HG02885 (cell line): ENCODE measurements around the gene PRKCB.
"Not testable (repeated sequence)": the region's sequence is repeated elsewhere in the genome, so short reads cannot be mapped to it uniquely, and the experiment has no call there.

Source experiments
- ATAC-seq: cut with Tn5 transposase; IDR thresholded peaks from one replicate; pipeline ENCODE4 v1.9.1; 2021; ENCODE audit warnings: mild to moderate bottlenecking; ENCODE audit not compliant: unreplicated experiment, poor library complexity

Gene PRKCB

DNA sequence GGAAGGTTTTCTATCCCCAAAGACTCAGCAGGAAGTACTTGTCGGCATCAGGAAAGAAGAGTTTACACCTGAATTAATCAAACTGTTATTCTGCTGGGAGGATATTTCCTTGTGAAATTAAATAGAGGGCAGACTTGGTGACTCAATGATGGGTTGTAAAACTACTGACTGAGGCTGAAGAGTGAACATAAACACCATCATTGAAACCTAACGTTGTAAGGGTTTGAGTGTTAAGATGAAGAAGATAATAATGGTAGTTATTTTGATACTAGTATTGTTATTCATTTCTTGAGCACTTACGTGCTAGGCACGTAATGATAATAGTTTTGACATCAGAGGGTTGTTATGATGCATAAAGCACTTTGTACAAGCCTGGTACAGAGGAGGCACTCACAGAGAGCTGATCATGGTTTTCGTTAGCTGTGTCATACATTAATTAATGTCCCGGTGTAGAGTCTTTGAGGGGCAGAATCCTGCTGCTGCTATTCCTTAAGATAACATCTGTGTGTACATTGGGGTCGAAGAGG lies 356.2 kb downstream of the PRKCB start:
- no peak for ATAC-seq

- no peak for ATAC-seq
Observed at GRCh38 chr16:24195221-24195620, 359.4 kb downstream of the PRKCB start.

- no peak for ATAC-seq
Observed at GRCh38 chr16:24198807-24199533, 363.2 kb downstream of the PRKCB start.

- ATAC-seq, result no peak
Observed at GRCh38 chr16:24203675-24204074, 367.9 kb downstream of the PRKCB start.

DNA sequence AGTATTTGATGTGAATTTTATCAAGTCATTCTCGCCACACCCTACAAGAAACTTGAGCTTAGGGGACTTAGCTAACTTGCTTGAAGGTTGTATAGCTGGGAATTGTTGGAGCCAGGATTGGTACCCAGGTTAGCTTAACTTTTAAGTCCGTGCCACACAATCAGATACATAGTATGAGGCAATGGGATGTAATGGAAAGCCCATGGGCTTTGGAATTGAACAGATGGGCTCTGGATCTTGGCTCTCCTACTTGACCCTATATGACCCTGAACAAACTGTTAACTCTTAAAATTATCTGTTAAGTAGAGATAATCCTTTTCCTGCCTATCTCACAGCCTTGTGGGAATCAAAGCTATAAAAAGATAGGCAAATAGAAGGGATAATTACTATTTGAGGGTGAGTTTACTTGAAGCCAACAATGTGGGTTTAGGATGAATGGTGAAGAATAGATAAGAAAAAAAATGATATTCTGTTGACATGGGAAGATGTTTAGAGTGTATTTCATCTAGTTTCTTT lies 368.4 kb downstream of the PRKCB start:
- ATAC-seq, result no peak

GRCh38 chr16:24206926-24207325 lies 371.1 kb downstream of the PRKCB start:
- no peak for ATAC-seq

- no peak for ATAC-seq
Observed at GRCh38 chr16:24208710-24209109, 372.9 kb downstream of the PRKCB start.

GRCh38 chr16:24214992-24215391 lies 379.2 kb downstream of the PRKCB start:
- ATAC-seq, result no peak

DNA sequence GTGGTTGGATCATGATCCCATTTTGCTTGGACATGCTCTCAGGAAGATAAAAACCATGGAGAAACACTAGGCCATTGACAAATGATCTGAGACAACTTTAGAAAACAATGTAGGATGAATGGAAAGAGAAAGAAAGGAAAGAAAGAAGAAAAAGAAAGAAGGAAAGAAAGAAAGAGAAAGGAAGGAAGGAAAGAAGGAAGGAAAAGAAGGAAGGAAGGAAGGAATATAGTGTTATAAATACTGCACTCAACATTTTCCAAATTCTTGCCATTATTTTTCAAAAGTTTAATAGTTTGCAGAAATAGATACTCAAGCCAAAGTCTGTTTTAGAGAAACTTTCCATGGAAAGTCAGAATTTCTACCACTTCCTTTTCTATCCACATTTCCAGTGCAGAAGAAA lies 381.2 kb downstream of the PRKCB start:
- no peak for ATAC-seq

DNA sequence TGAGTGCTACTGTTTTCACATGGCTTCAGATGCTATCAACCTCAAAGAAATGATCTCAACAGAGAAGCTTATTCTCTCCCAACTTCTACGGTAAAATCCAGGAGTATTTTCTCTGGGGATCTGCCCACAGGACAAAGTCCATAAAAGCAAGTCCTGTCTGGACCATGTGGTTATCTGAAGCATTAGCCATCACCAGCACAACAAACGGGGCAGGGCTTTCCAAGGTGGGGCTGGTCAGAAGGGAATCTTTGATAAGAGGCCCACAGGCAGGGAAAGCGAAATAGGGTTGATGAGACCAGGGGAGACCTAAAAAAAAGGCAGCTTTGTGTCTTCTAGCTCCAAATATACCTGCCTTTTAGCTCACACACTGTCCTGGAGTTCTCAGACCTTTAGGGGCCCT lies 381.7 kb downstream of the PRKCB start:
- ATAC-seq, result no peak

GRCh38 chr16:24218299-24218698 lies 382.5 kb downstream of the PRKCB start:
- ATAC-seq, result no peak

DNA sequence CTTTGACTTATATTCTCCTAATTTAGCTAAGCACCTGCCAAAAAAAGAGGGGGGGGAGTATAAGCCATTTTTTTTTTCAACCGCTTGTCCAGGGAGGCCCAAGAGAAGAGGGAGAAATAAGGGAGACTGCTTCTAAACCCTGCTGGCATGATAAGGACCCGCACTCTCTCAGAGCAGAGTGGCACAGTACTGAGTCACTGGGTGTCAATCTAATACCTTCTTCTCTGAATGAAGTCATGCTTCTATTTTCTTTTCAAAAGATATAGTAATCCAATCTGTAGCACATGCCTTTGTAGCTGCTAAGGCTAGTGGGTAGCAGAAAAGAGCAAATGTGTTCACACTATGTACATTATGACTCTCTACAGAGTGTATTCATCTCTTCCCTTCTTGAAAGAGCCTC lies 385.4 kb downstream of the PRKCB start:
- ATAC-seq, result no peak

DNA sequence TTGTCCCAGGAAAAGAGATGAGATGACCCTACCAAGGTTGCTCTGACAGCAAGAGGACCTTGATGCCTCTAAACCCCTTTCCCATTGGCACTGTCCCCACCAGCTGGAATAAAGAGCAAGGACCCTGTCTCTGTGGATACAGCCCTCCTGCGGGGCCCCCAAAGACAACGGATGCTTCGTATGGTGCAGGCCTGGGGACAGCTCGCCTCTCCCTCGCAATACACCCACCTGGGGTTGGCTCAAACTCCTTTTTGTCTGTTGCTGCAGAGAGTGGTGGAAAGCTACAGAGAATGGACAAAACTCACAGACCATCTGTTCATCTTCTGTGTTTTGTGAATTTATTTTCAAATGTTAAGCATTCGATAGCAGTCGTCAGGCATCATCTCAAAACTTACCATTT lies 392.7 kb downstream of the PRKCB start:
- ATAC-seq, result no peak

DNA sequence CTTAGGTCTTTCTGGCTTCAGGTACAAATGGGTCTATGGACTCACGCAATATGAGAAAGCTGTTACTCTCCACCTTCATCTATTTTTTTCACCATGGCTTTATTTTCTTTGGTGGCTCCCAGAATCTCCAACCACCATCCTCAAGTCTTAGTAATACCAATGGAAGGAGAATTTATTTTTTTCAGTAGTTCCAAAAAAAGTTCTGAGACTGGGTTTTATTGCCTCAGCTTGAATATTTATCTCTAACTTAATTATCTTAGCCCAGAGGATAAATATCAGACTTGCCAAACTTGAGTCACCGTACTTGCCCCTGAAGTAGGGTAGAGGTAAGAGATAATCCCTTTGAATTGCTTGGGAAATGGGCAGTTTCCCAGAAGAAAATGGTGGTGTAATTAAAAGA lies 397.2 kb downstream of the PRKCB start:
- no peak for ATAC-seq

- ATAC-seq, result no peak
Observed at GRCh38 chr16:24234737-24235136, 399.0 kb downstream of the PRKCB start.

GRCh38 chr16:24235806-24236205 lies 400.0 kb downstream of the PRKCB start:
- ATAC-seq, result no peak

GRCh38 chr16:24238846-24239245 lies 403.1 kb downstream of the PRKCB start:
- not testable (repeated sequence) for ATAC-seq

GRCh38 chr16:24246911-24247607 lies 411.3 kb downstream of the PRKCB start:
- ATAC-seq, result no peak

DNA sequence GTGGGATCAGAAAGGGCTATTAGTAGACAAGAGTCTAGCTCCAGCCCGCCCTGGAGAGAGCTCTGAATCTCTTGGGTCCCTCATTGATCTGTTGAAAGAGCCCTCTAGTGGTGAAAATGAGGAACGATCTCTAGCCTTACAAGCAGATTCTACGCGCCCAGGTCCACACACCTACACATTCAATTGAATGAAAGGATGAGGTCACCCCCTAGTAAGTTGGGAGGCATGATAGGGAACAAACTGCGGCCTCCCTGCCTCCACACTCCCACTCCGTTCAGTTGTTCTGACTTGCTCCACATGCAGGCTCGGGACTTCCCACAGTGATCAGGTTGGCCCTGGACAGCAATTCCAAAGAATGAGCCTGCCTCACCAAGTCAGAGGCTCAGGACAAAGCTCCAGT lies 417.4 kb downstream of the PRKCB start:
- no peak for ATAC-seq

GRCh38 chr16:24255456-24256371 lies 419.9 kb downstream of the PRKCB start, which contains the start of gene CACNG3:
Gene CACNG3 (plus strand): TSS chr16:24256335. CDS start chr16:24256755, 420 bp downstream.
- no peak for ATAC-seq
